Renal pelvis (tissue), 4 donors: ENCODE results near the gene SAMD10. TPM values are rescaled to one million over a fixed set of nuclear protein-coding genes. Genes with fewer than 3 reads are reported as not detected.
"Not testable (repeated sequence)": the region's sequence is repeated elsewhere in the genome, so short reads cannot be mapped to it uniquely, and the experiment has no call there.

Source experiments
- DNase-seq: peaks from one replicate; pipeline ENCODE4 v3.0.0-alpha.2; 2013
- polyA plus RNA-seq, 3 donors: library from polyadenylated mRNA; unstranded; fragments of 120-200 nt; gene quantifications; one replicate each; pipeline ENCODE4 v1.2.1, GENCODE V29; 2013; ENCODE audit not compliant: insufficient read length in 3 of 3

SAMD10 gene
- polyA plus RNA-seq, 3 donors, result 10.0 to 12.0 (median 11.1) TPM

- DNase-seq, result no peak
Observed at GRCh38 chr20:63942969-63943807, 36.3 kb downstream of the SAMD10 start.

GRCh38 chr20:63942250-63942951, 37.0 kb downstream of the SAMD10 start:
- DNase-seq, result no peak

GRCh38 chr20:63941282-63942081, 38.0 kb downstream of the SAMD10 start:
- DNase-seq, result no peak

- no peak for DNase-seq
Observed at GRCh38 chr20:63940472-63941266, 38.8 kb downstream of the SAMD10 start.

GRCh38 chr20:63940071-63940471, 39.4 kb downstream of the SAMD10 start:
- DNase-seq, result no peak

- DNase-seq, result no peak
Observed at GRCh38 chr20:63939061-63939935, 40.1 kb downstream of the SAMD10 start.

- no peak for DNase-seq
Observed at GRCh38 chr20:63937596-63937995, 41.8 kb downstream of the SAMD10 start.

GRCh38 chr20:63935447-63935846, 44.0 kb downstream of the SAMD10 start:
- DNase-seq, result no peak

GRCh38 chr20:63934271-63935068, 45.0 kb downstream of the SAMD10 start:
- DNase-seq, result no peak

GRCh38 chr20:63933646-63934045, 45.8 kb downstream of the SAMD10 start:
- DNase-seq, result no peak

- DNase-seq, result no peak
Observed at GRCh38 chr20:63932606-63933160, 46.8 kb downstream of the SAMD10 start.

GRCh38 chr20:63931735-63932134, 47.7 kb downstream of the SAMD10 start:
- DNase-seq, result no peak

GRCh38 chr20:63930971-63931553, 48.4 kb downstream of the SAMD10 start:
- no peak for DNase-seq

GRCh38 chr20:63929473-63929883, 50.0 kb downstream of the SAMD10 start:
- DNase-seq, result not testable (repeated sequence)

GRCh38 chr20:63929071-63929470, 50.4 kb downstream of the SAMD10 start:
- no peak for DNase-seq

- no peak for DNase-seq
Observed at GRCh38 chr20:63926298-63926697, 53.1 kb downstream of the SAMD10 start.

- no peak for DNase-seq
Observed at GRCh38 chr20:63924241-63924640, 55.2 kb downstream of the SAMD10 start.
